HEK293 (cell line): ENCODE results near the gene AADAC.

Source experiments
- CTCF ChIP-seq: fragments of 450-650 bp; formaldehyde crosslinking; IDR thresholded peaks from 2 replicates; pipeline ENCODE4 v1.5.1; 2016; ENCODE audit warnings: missing biosample characterization, missing genetic modification characterization
- PRDM10 ChIP-seq: fragments of 450-650 bp; formaldehyde crosslinking; IDR thresholded peaks from 2 replicates; pipeline ENCODE4 v1.5.1; 2016; ENCODE audit warnings: missing biosample characterization, missing genetic modification characterization
- REST ChIP-seq: fragments of 450-650 bp; formaldehyde crosslinking; IDR thresholded peaks from 2 replicates; pipeline ENCODE4 v1.5.1; 2016; ENCODE audit warnings: missing biosample characterization, missing genetic modification characterization
- TCF7L2 ChIP-seq: IDR thresholded peaks from 2 replicates; pipeline ENCODE4 v1.6.1; 2011; ENCODE audit warnings: low read depth, mild to moderate bottlenecking, inconsistent platforms, low read length, moderate library complexity, borderline replicate concordance
- ZNF529 ChIP-seq: fragments of 450-650 bp; formaldehyde crosslinking; IDR thresholded peaks from 2 replicates; pipeline ENCODE4 v1.5.1; 2017; ENCODE audit warnings: missing genetic modification characterization, missing biosample characterization; ENCODE audit not compliant: insufficient replicate concordance
- ZNF600 ChIP-seq: fragments of 450-650 bp; formaldehyde crosslinking; IDR thresholded peaks from 2 replicates; pipeline ENCODE4 v1.5.1; 2016; ENCODE audit warnings: missing biosample characterization, missing genetic modification characterization
- ZNF785 ChIP-seq: fragments of 450-650 bp; formaldehyde crosslinking; IDR thresholded peaks from 2 replicates; pipeline ENCODE4 v1.5.1; 2016; ENCODE audit warnings: missing biosample characterization, missing genetic modification characterization
- ZNF837 ChIP-seq: fragments of 450-650 bp; formaldehyde crosslinking; IDR thresholded peaks from 2 replicates; pipeline ENCODE4 v1.5.1; 2016; ENCODE audit warnings: missing biosample characterization, missing genetic modification characterization

- no peak for TF ChIP-seq TCF7L2
- TF ChIP-seq ZNF529 (tag by site-specific recombination): no peak
- no peak for TF ChIP-seq ZNF837 (tag by site-specific recombination)
- TF ChIP-seq CTCF (tag by site-specific recombination): no peak
- TF ChIP-seq REST (tag by site-specific recombination): no peak
- TF ChIP-seq PRDM10: no peak
- no peak for TF ChIP-seq ZNF600 (tag by site-specific recombination)
- no peak for TF ChIP-seq ZNF785 (tag by site-specific recombination)
These were observed 20.3 kb upstream of the AADAC start for GRCh38 chr3:151793636-151794035.
